ENCODE data around the gene CRYGN.

CRYGN gene

GRCh38 chr7:151379534-151380198, 60.3 kb downstream of the CRYGN start:
- DNase-seq (ENCODE audit: low read depth), result no peak

DNA sequence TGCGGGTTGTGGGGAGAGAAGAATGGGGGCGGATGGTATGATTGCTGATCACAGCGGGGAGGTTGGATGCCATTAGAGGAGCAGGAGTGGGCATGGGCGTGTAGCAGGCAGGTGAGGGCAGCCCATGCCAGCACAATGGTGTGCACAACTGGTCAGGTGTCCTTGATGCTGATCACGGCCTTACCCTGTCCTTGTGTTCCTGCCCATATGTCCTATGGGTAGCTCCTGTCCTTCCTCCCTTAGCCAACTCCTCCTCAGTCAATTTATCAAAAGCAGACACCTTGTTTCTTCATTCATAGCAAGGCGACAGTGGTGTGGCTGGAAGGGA, 60.8 kb downstream of the CRYGN start:
- no peak for DNase-seq (ENCODE audit: low read depth)

Measured in T-helper 22 cell (primary cell).